Transverse colon (tissue), 3 donors: ENCODE measurements around the gene PTPRD.

Experiments used
- CTCF ChIP-seq, 5 experiments: fragments of 200-600 bp in 3 of 5; fragments of 450-650 bp in 2 of 5; sonication (generic) in 3 of 5; IDR thresholded peaks; 1 replicate in 2 of 5; 2 replicates in 3 of 5; pipeline ENCODE4 v1.5.1; 2016 to 2017; ENCODE audit warnings: antibody characterized with exemption in 5 of 5, inconsistent platforms in 3 of 5, mild to moderate bottlenecking in 2 of 5, moderate library complexity in 1 of 5
- POLR2A ChIP-seq: fragments of 450-650 bp; IDR thresholded peaks from one replicate; pipeline ENCODE4 v1.6.1; 2016; ENCODE audit warnings: antibody characterized with exemption, mild to moderate bottlenecking, moderate library complexity

DNA sequence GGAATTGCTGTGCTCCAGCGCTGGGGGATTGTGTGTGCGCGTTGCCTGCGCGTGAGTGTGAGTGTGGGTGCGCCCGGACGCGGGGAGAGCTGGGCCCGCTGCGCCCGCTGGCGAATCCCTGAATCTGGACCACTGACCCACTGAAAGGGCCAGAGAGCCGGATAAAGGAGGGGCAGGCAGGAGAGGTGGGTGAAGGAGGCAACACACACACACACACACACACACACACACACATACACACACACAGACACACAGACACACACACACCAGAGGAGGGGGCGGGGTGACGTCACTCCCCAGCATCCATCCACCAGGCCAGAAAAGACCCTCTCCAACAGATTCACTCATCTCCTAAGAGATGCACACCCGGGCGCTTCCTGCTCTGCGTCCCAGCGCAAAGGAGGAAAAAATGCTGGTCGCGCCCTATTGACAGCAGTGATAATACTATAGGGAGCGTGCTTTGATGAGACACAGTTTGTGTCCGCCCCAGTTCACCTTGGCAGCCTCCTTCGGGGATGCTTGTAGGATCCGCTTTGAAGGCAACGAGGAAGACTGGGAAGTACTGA, 1754.1 kb downstream of the PTPRD start:
- TF ChIP-seq POLR2A (no peak), CTCF (IDR thresholded peaks at IDR 0.05) (no peak)
